CD4-positive, alpha-beta T cell treated with Interleukin-6 for 4 hours (primary cell): Measurements from ENCODE around the gene LRRFIP2.
"Not testable (repeated sequence)": the region's sequence is repeated elsewhere in the genome, so short reads cannot be mapped to it uniquely, and the experiment has no call there.

Experiments used
- DNase-seq: peaks from one replicate; pipeline ENCODE4 v3.0.0-alpha.2; 2020; ENCODE audit warnings: mixed read lengths

Gene LRRFIP2

GRCh38 chr3:37140899-37141541 is 33.4 kb downstream of the LRRFIP2 start:
- DNase-seq, result no peak

- no peak for DNase-seq
Observed at GRCh38 chr3:37139567-37140052, 34.8 kb downstream of the LRRFIP2 start.

DNA sequence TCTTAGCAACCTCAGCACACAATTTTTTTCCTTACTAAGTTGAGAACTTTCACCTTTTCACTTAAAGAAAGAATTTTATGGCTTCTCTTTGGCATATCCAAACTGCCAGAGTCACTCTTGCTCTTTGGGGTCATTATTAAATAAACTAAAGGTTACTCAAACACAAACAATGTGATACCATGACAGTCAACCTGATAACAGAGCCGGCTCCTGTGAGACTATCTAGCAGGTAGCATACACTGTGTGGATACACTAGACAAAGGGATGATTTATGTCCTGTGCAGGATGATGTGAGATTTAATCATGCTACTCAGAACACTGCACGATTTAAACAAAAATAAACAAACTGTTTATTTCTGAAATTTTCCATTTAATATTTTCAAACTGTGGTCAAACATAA is 35.6 kb downstream of the LRRFIP2 start:
- no peak for DNase-seq

GRCh38 chr3:37137516-37137915 is 36.9 kb downstream of the LRRFIP2 start:
- DNase-seq, result no peak

- DNase-seq, result no peak
Observed at GRCh38 chr3:37136067-37136466, 38.3 kb downstream of the LRRFIP2 start.

- DNase-seq, result no peak
Observed at GRCh38 chr3:37135561-37135960, 38.8 kb downstream of the LRRFIP2 start.

GRCh38 chr3:37132334-37132733 is 42.0 kb downstream of the LRRFIP2 start:
- DNase-seq, result no peak

GRCh38 chr3:37131860-37132144 is 42.6 kb downstream of the LRRFIP2 start:
- DNase-seq, result no peak

- DNase-seq, result no peak
Observed at GRCh38 chr3:37130984-37131859, 43.2 kb downstream of the LRRFIP2 start.

GRCh38 chr3:37130448-37130847 is 43.9 kb downstream of the LRRFIP2 start:
- no peak for DNase-seq

GRCh38 chr3:37129871-37130270 is 44.5 kb downstream of the LRRFIP2 start:
- DNase-seq, result no peak

- no peak for DNase-seq
Observed at GRCh38 chr3:37127340-37127739, 47.0 kb downstream of the LRRFIP2 start.

DNA sequence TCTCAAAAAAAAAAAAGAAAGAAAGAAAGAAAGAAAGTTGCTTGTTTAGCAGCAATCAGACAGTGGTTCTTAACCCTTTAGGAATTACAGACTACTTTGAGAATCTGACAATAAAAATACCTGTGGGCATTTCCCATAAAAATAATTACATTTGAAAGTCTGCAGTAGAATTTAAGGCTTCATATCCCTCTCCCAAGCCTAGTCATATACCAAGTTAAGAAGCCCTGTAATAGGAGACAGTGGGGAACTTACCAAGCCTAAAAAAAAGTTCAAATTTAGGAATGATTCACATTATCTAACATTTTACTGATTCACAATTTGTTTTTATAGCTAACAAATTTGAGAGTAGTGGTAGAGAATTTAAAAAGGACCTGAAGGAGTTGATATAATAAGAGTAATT is 47.5 kb downstream of the LRRFIP2 start:
- DNase-seq, result no peak

DNA sequence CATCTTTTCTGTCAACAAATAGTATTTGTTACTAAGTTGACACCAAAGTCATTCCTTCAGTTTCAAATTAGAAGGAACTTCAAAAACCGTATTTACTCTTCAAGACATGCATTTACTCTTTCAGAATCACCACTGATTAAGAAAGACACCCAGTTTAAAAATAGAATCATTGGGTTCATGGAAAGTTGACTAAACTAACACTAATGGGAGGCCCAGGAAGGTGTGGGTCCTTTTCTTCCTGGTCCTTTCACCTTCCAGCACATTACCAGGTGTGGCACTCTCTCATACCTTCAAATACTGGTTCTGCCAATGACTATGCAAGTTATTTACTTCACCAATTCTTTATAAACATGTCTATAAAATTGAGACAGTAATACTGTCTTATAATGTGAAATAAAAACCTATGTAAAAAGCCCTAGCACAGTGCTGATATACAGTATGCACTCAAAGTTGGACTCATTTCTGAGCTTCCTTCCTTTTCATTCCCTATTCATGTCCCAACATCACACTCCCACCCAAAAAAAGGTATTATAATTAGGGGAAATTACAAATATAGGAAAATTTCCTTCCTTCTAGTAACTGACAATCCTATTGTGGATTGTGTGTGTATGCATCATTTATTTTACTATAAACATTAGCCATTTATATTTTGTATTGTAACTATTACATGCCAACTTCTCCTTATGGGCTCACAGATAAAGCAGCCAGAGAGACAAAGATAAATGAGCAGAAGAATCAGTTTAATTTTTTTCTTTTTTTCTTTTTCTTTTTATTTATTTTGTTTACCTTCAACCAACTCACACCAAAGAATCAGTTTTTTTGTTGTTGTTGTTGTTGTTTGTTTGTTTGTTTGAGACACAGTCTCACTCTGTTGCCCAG is 48.9 kb downstream of the LRRFIP2 start:
- DNase-seq, result no peak

GRCh38 chr3:37124435-37124834 is 49.9 kb downstream of the LRRFIP2 start:
- DNase-seq, result no peak

DNA sequence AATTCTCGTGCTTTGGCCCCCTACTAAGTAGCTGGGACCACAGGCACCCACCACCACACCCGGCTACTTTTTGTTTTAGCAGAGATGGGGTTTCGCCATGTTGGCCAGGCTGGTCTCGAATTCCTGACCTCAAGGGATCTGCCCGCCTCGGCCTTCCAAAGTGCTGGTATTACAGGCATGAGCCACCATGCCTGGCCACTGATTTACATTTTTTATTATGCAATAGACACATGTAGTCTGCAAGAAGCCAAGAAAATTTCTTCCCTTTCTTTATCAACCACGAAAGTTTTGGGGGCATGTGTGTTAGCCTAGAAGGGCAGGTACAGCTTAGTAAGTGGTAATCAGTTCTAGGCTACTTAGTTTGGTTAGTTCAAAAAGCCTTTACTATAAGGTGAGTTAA is 51.1 kb downstream of the LRRFIP2 start:
- DNase-seq, result no peak

DNA sequence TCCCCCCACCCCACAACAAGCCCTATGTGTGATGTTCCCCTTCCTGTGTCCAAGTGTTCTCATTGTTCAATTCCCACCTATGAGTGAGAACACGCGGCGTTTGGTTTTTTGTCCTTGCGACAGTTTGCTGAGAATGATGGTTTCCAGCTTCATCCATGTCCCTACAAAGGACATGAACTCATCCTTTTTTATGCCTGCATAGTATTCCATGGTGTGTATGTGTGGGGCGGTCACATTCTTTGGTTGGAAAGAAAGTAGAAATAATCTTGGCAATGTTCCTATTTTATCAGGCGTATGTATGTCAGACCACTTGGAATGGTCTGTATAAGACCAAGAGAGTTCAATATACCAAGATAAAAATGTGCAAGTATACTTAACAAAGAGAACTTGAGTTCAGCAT is 52.3 kb downstream of the LRRFIP2 start:
- not testable (repeated sequence) for DNase-seq

- DNase-seq, result no peak
Observed at GRCh38 chr3:37118163-37118562, 56.2 kb downstream of the LRRFIP2 start.

DNA sequence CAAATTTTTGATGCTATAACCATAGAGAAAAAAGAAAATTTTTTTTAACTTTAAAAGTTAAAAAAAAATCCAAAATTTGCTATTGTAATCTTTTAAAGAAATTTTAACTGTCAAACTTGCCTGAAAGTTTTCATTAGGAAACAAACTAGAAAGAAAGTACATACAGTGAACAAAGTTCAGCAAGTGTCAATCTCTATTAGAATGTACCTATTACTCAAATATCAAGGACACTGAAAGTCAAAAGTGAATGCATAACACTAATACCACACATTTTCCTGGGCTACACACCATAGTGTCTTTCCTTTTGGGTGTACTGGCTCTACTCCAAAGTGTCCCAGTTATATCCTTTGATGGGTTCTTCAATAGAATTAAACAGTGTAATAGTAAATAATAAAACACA is 56.8 kb downstream of the LRRFIP2 start:
- DNase-seq, result no peak

GRCh38 chr3:37116998-37117397 is 57.4 kb downstream of the LRRFIP2 start:
- DNase-seq, result no peak

- no peak for DNase-seq
Observed at GRCh38 chr3:37115446-37115845, 58.9 kb downstream of the LRRFIP2 start.

GRCh38 chr3:37114251-37115145 is 59.9 kb downstream of the LRRFIP2 start:
- no peak for DNase-seq
